NB4 (cell line): ENCODE measurements around the gene USP37.

ENCODE experiments used
- DNase-seq: peaks from one replicate; pipeline ENCODE4 v3.0.0; 2010; ENCODE audit warnings: low read depth
- H3K4me3 ChIP-seq: one replicate; pipeline ENCODE4 v1.5.1; 2011; ENCODE audit warnings: mild to moderate bottlenecking, low read depth, low read length, moderate library complexity
- MYC ChIP-seq: IDR thresholded peaks from 2 replicates; pipeline ENCODE4 v1.6.1; 2011; ENCODE audit warnings: low read depth, low read length
- POLR2A ChIP-seq: IDR thresholded peaks from 2 replicates; pipeline ENCODE4 v1.6.1; 2011; ENCODE audit warnings: mild to moderate bottlenecking; ENCODE audit not compliant: insufficient read length; ENCODE audit errors: extremely low read depth
- TF ChIP-seq, protein P1 (sequence below): IDR thresholded peaks from 2 replicates; pipeline ENCODE4 v1.6.1; 2011; ENCODE audit warnings: low read depth, low read length
- TF ChIP-seq, protein P2 (sequence below): IDR thresholded peaks from one replicate; pipeline ENCODE4 v1.5.1; 2012; ENCODE audit warnings: low read depth, low read length

Gene USP37

DNA sequence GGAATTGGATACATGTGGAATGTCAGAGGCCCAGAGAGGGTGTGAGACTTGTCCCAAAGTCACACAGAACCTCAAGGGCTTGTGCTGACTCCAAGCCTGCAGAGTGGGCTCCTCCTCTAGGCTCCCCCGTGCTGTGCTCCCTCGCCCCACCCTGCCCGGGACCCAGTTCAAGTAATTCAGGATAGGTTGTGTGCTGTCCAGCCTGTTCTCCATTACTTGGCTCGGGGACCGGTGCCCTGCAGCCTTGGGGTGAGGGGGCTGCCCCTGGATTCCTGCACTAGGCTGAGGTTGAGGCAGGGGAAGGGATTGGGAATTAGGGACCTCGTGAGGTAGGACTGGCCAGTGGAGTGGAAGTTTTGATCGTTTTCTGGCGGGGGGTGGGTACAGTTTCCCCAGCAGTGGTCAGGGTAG, 165.7 kb downstream of the USP37 start:
- DNase-seq, result peak; percentile 20
- H3K4me3 ChIP-seq, result peak overlapping the region; percentile 25
- TF ChIP-seq MYC (no peak), POLR2A (no peak)
- TF ChIP-seq, protein P1, sequence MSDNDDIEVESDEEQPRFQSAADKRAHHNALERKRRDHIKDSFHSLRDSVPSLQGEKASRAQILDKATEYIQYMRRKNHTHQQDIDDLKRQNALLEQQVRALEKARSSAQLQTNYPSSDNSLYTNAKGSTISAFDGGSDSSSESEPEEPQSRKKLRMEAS, result no peak
- TF ChIP-seq, protein P2, sequence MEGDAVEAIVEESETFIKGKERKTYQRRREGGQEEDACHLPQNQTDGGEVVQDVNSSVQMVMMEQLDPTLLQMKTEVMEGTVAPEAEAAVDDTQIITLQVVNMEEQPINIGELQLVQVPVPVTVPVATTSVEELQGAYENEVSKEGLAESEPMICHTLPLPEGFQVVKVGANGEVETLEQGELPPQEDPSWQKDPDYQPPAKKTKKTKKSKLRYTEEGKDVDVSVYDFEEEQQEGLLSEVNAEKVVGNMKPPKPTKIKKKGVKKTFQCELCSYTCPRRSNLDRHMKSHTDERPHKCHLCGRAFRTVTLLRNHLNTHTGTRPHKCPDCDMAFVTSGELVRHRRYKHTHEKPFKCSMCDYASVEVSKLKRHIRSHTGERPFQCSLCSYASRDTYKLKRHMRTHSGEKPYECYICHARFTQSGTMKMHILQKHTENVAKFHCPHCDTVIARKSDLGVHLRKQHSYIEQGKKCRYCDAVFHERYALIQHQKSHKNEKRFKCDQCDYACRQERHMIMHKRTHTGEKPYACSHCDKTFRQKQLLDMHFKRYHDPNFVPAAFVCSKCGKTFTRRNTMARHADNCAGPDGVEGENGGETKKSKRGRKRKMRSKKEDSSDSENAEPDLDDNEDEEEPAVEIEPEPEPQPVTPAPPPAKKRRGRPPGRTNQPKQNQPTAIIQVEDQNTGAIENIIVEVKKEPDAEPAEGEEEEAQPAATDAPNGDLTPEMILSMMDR, result no peak

DNA sequence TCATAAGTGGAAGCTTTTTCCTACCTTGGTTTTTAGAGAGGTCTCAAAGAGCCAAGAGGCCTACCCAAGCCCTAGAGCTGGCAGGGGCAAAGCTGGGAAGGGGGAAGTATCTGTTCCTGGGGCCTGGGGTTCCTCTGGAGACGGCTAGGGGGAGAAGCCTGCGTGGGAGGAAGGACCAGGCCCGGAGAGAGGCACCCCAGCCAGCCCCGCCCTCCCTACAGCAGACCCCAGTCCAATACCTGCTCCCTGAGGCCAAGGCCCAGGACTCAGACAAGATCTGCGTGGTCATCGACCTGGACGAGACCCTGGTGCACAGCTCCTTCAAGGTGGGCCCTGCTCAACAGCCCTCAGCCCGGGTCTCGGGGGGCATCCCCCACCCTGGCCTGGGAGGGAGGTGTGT, 166.3 kb downstream of the USP37 start:
- H3K4me3 ChIP-seq, result peak overlapping the region; percentile 74
- TF ChIP-seq, protein P1, result no peak
- TF ChIP-seq POLR2A, result no peak
- TF ChIP-seq MYC, result no peak
- TF ChIP-seq, protein P2, result no peak
- DNase-seq, result peak; percentile 71

DNA sequence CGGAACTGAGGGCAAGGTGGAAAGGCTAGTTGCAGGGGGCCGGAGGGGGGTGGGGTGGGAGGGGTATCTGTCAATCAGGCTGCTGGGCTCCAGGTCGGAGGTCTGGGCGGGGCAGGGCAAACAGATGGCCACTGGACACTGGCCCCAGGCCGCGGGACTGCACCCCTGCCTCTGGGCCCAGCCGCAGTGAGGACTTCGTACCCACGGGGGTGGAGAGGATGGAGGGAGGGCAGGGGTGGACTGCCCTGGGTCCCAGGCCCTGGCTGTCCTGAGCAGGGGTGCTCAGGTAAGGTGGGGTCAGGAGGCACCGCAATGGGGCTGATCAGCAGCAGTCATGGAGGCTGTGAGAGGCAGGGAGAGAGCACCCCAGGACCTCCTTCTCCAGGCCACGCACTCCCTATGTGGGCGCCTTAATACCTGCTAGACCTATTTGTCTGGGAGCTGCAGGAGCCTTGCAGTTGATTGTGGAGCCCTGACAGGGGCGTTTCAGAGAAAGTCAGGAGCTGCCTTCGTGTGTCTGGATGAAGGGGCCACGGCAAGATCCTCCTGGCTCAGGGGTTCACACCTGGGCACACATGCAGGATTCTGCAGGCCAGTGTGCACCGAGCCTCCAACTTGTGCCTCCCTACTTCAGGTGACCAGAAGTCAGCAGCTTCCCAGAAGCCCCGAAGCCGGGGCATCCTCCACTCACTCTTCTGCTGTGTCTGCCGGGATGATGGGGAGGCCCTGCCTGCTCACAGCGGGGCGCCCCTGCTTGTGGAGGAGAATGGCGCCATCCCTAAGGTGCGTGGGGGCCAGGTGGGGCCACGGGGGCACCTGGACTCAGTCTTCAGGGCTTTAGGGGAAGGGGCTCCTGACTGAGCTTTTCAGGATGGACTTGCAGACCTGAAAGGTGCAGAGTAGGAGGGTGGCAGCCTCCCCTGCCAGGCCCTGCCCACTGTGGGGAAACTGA, 166.9 kb downstream of the USP37 start:
- no peak for TF ChIP-seq POLR2A
- TF ChIP-seq, protein P1, result no peak
- no peak for TF ChIP-seq MYC
- TF ChIP-seq, protein P2, result no peak
- DNase-seq, result peak; percentile 36

More for the DNA sequence above, 166.9 kb downstream of the USP37 start:
- H3K4me3 ChIP-seq, result peak overlapping the region; percentile 74
